Fibroblast of lung (primary cell): ENCODE data around the gene FILIP1L. TPM values are rescaled to one million over a fixed set of nuclear protein-coding genes. Genes with fewer than 3 reads are reported as not detected.

ENCODE experiments used
- DNase-seq, 2 donors: peaks; one replicate each; pipeline versions ENCODE4 v3.0.0 to v3.0.0-alpha.2; 2010; ENCODE audit warnings: low read depth in 2 of 2
- H2AFZ ChIP-seq: 2 replicates; pipeline ENCODE4 v1.5.1; 2012; ENCODE audit warnings: low read length, control low read depth, inconsistent platforms
- H3K27ac ChIP-seq: 2 replicates; pipeline ENCODE4 v1.5.1; 2011; ENCODE audit warnings: low read length, control low read depth; ENCODE audit not compliant: insufficient read depth
- H3K27me3 ChIP-seq: 2 replicates; pipeline ENCODE4 v1.5.1; 2011; ENCODE audit warnings: mild to moderate bottlenecking, low read length; ENCODE audit not compliant: control insufficient read depth, insufficient read depth
- H3K36me3 ChIP-seq: 2 replicates; pipeline ENCODE4 v1.5.1; 2011; ENCODE audit warnings: low read length; ENCODE audit not compliant: control insufficient read depth, insufficient read depth
- H3K4me1 ChIP-seq: 2 replicates; pipeline ENCODE4 v1.5.1; 2011; ENCODE audit warnings: low read length; ENCODE audit not compliant: control insufficient read depth, insufficient read depth; ENCODE audit errors: extremely low read depth
- H3K4me2 ChIP-seq: 2 replicates; pipeline ENCODE4 v1.5.1; 2011; ENCODE audit warnings: low read length, control low read depth; ENCODE audit not compliant: insufficient read depth; ENCODE audit errors: extremely low read depth
- H3K4me3 ChIP-seq, 4 experiments: fragments of 200-600 bp in 1 of 4; sonication (generic) in 1 of 4; replicated peaks in 1 of 4; 2 replicates each; pipeline ENCODE4 v1.5.1; 2011 to 2016; ENCODE audit warnings: low read length in 4 of 4, low read depth in 3 of 4, mild to moderate bottlenecking in 3 of 4, control low read depth in 2 of 4, inconsistent platforms in 1 of 4, mixed read lengths in 1 of 4; ENCODE audit not compliant: insufficient read depth in 1 of 4; ENCODE audit errors: control extremely low read depth in 1 of 4
- H3K79me2 ChIP-seq: 2 replicates; pipeline ENCODE4 v1.5.1; 2012; ENCODE audit warnings: mild to moderate bottlenecking, low read length, inconsistent platforms; ENCODE audit not compliant: control insufficient read depth, insufficient read depth
- H3K9ac ChIP-seq: 2 replicates; pipeline ENCODE4 v1.5.1; 2011; ENCODE audit warnings: mild to moderate bottlenecking, low read length, control low read depth; ENCODE audit not compliant: insufficient read depth
- H3K9me3 ChIP-seq: 2 replicates; pipeline ENCODE4 v1.5.1; 2012; ENCODE audit warnings: low read depth, low read length; ENCODE audit not compliant: control insufficient read depth, insufficient read depth
- H4K20me1 ChIP-seq: 2 replicates; pipeline ENCODE4 v1.5.1; 2011; ENCODE audit warnings: low read length; ENCODE audit not compliant: control insufficient read depth, insufficient read depth; ENCODE audit errors: extremely low read depth
- CTCF ChIP-seq, 2 donors: IDR thresholded peaks in 1 of 2; conservative IDR thresholded peaks in 1 of 2; 1 replicate in 1 of 2; 2 replicates in 1 of 2; pipeline ENCODE4 v1.5.1; 2011 to 2012; ENCODE audit warnings: low read length in 2 of 2, control low read depth in 1 of 2, inconsistent platforms in 1 of 2, low read depth in 1 of 2, mild to moderate bottlenecking in 1 of 2
- EZH2 ChIP-seq: IDR thresholded peaks from 2 replicates; pipeline ENCODE4 v1.5.1; 2012; ENCODE audit warnings: low read length, control low read depth, mild to moderate bottlenecking; ENCODE audit errors: missing control alignments
- polyA plus RNA-seq, 2 donors: library from polyadenylated mRNA; depleted of rRNA in 1 of 2; stranded (reverse) in 1 of 2; unstranded in 1 of 2; fragments of >200 nt; gene quantifications; 2 replicates each; pipeline ENCODE4 v1.2.1, GENCODE V29; 2011 to 2012; ENCODE audit warnings: missing spikeins in 1 of 2
- total RNA-seq: library from RNA; depleted of rRNA; stranded (reverse); fragments of >200 nt; gene quantifications from 2 replicates; pipeline ENCODE4 v1.2.1, GENCODE V29; 2014

The FILIP1L gene
- total and polyA plus RNA-seq, 2 donors (not counting 1 experiment from before 2014, with no cell fraction given) = 92.8 to 126 TPM

DNA sequence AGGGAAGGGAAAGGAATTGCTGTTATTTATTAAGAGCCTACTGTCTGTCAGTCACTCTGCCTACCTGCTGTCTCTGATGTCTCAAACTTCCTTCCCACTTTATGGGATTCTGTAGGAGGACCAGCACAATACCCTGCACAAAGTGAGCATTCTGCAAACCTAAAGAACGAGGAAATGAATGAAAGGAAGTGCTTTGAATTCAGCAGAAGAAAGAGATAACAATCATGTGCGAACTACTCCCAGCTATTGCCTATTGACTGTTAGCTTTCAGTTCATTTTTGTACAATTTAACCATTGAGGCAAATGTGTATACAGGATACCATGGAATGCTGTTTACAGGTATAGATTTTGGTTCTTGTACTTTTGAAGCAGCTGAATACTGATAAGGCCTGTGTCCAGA is 229.8 kb downstream of the FILIP1L start:
- Histone ChIP-seq H3K9me3 (no peaks in the 10 kb centered on the region), H3K4me2 (no peak overlapping the region), H3K36me3 (no peaks in the 10 kb centered on the region), H3K27me3 (no peaks in the 10 kb centered on the region), H3K79me2 (no peaks in the 10 kb centered on the region), H2AFZ (no peak overlapping the region), H3K4me3 (no peak overlapping the region), H3K4me1 (no peaks in the 10 kb centered on the region), H4K20me1 (no peaks in the 10 kb centered on the region), H3K9ac (no peak overlapping the region), H3K27ac (no peak overlapping the region)
- DNase-seq = no peak
- no peak for TF ChIP-seq EZH2
- no peak for TF ChIP-seq CTCF (conservative IDR thresholded peaks at IDR 0.05 in 1 of 2, IDR thresholded peaks at IDR 0.05 in 1 of 2; ENCODE audit: low read depth in 1 of 2, low read length in 2 of 2)

DNA sequence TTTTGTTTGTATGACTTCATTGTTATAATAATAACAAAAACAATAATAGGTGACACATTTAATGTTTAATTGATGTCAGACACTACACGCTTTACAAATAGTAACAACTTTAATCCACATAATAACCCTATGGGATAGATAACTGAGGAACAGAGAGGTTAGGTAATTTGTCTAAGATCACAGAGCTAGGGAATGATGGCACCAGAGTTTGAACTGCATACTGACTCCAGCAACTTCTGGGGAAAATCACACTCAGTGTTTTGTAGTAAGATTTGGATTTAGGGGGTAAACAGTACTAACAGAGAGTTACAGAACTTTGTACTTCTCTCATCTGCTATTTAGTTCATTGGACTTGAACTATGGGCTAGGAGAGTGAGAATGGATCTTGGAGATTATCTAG is 230.6 kb downstream of the FILIP1L start:
- Histone ChIP-seq H3K27ac (no peak overlapping the region), H3K9me3 (no peaks in the 10 kb centered on the region), H2AFZ (no peak overlapping the region), H4K20me1 (no peaks in the 10 kb centered on the region), H3K36me3 (no peaks in the 10 kb centered on the region), H3K4me2 (no peak overlapping the region), H3K4me1 (no peaks in the 10 kb centered on the region), H3K27me3 (no peaks in the 10 kb centered on the region), H3K9ac (no peak overlapping the region), H3K4me3 (no peak overlapping the region), H3K79me2 (no peaks in the 10 kb centered on the region)
- DNase-seq = no peak
- TF ChIP-seq EZH2 (no peak), CTCF (conservative IDR thresholded peaks at IDR 0.05 in 1 of 2, IDR thresholded peaks at IDR 0.05 in 1 of 2; ENCODE audit: low read depth in 1 of 2, low read length in 2 of 2) (no peak)

- no peak overlapping the region for H3K4me2 ChIP-seq
These were observed 231.2 kb downstream of the FILIP1L start for GRCh38 chr3:99883138-99883461.

More at GRCh38 chr3:99883138-99883461, 231.2 kb downstream of the FILIP1L start:
- no peak for TF ChIP-seq EZH2
- no peak for TF ChIP-seq CTCF (conservative IDR thresholded peaks at IDR 0.05 in 1 of 2, IDR thresholded peaks at IDR 0.05 in 1 of 2; ENCODE audit: low read depth in 1 of 2, low read length in 2 of 2)
- no peak for DNase-seq
- Histone ChIP-seq H3K27ac (no peak overlapping the region), H3K4me3 (no peak overlapping the region), H4K20me1 (no peaks in the 10 kb centered on the region), H3K9ac (no peak overlapping the region), H3K4me1 (no peaks in the 10 kb centered on the region), H3K79me2 (no peaks in the 10 kb centered on the region), H3K9me3 (no peaks in the 10 kb centered on the region), H3K27me3 (no peaks in the 10 kb centered on the region), H2AFZ (no peak overlapping the region), H3K36me3 (no peaks in the 10 kb centered on the region)
